HG02852 (cell line): ENCODE measurements around the gene CDON.

Experiments
- ATAC-seq: cut with Tn5 transposase; IDR thresholded peaks from one replicate; pipeline ENCODE4 v1.9.1; 2021; ENCODE audit warnings: mild to moderate bottlenecking, moderate library complexity; ENCODE audit not compliant: unreplicated experiment

CDON gene

GRCh38 chr11:125945011-125945796, 117.5 kb downstream of the CDON start:
- no peak for ATAC-seq

GRCh38 chr11:125944350-125945010, 118.2 kb downstream of the CDON start:
- no peak for ATAC-seq

- ATAC-seq = no peak
Observed at GRCh38 chr11:125943661-125944349, 118.9 kb downstream of the CDON start.

GRCh38 chr11:125942771-125943428, 119.8 kb downstream of the CDON start:
- no peak for ATAC-seq

GRCh38 chr11:125941619-125942611, 120.8 kb downstream of the CDON start:
- ATAC-seq = peak; percentile 48

- ATAC-seq = no peak
Observed at GRCh38 chr11:125941267-125941618, 121.4 kb downstream of the CDON start.

GRCh38 chr11:125940145-125940544, 122.5 kb downstream of the CDON start:
- ATAC-seq = no peak

GRCh38 chr11:125939081-125939521, 123.6 kb downstream of the CDON start:
- no peak for ATAC-seq

GRCh38 chr11:125938418-125938817, 124.2 kb downstream of the CDON start:
- no peak for ATAC-seq

GRCh38 chr11:125935618-125936199, 127.0 kb downstream of the CDON start:
- no peak for ATAC-seq

- no peak for ATAC-seq
Observed at GRCh38 chr11:125935056-125935455, 127.6 kb downstream of the CDON start.

GRCh38 chr11:125934473-125934872, 128.2 kb downstream of the CDON start:
- ATAC-seq = no peak

GRCh38 chr11:125933030-125933813, 129.4 kb downstream of the CDON start:
- ATAC-seq = no peak

GRCh38 chr11:125932301-125932700, 130.4 kb downstream of the CDON start:
- no peak for ATAC-seq

- no peak for ATAC-seq
Observed at GRCh38 chr11:125931668-125932067, 131.0 kb downstream of the CDON start.

- ATAC-seq = no peak
Observed at GRCh38 chr11:125931116-125931515, 131.6 kb downstream of the CDON start.

- ATAC-seq = no peak
Observed at GRCh38 chr11:125930076-125930450, 132.6 kb downstream of the CDON start.

- no peak for ATAC-seq
Observed at GRCh38 chr11:125929445-125930075, 133.1 kb downstream of the CDON start.

- ATAC-seq = no peak
Observed at GRCh38 chr11:125926682-125927081, 136.0 kb downstream of the CDON start.
